Measurements from ENCODE around the gene SLC23A1. TPM values are rescaled to one million over a fixed set of nuclear protein-coding genes. Genes with fewer than 3 reads are reported as not detected.
A peak's percentile ranks its signal among the peaks of the same experiment; 100 is the strongest.

SLC23A1 gene
- total and polyA plus RNA-seq, 2 donors (not counting 1 experiment from before 2014, with no cell fraction given) = 5.8 to 9.6 TPM

GRCh38 chr5:139406963-139407362, 23.9 kb upstream of the SLC23A1 start:
- peak overlapping the region; percentile 8 for H2AFZ ChIP-seq (ENCODE audit: insufficient read depth, low read depth, low read length, poor library complexity, severe bottlenecking)
- peak overlapping the region; percentile 64 for H3K27ac Mint-ChIP-seq

GRCh38 chr5:139404484-139404840, 21.4 kb upstream of the SLC23A1 start:
- no peaks in the 10 kb centered on the region for H3K9me3 Mint-ChIP-seq (ENCODE audit: insufficient read depth)
- H3K9me3 ChIP-seq (ENCODE audit: control extremely low read depth in 1 of 3, control insufficient read depth in 2 of 3, insufficient read depth in 1 of 3, low read length in 2 of 3) = no peaks in the 10 kb centered on the region
- DNase-seq = no peak
- H3K4me3 Mint-ChIP-seq = peak overlapping the region; percentile 95
- no peaks in the 10 kb centered on the region for H3K27me3 ChIP-seq (replicated peaks in 1 of 4; ENCODE audit: control extremely low read depth in 1 of 4, control insufficient read depth in 3 of 4, insufficient read depth in 4 of 4, low read length in 3 of 4)
- intact Hi-C loops (cut with micrococcal nuclease) = loop anchor here (1.0 to 10.0 kb wide), 10 partner anchors 10 to 940 kb away; partner anchors contain the start of genes DNAJC18, EGR1, MATR3 and MZB1
- no peak for ATAC-seq (ENCODE audit: low read depth)
- peak overlapping the region; percentile 74 for H3K4me2 ChIP-seq (replicated peaks; ENCODE audit: low read depth, low read length, poor library complexity, severe bottlenecking)
- ChIA-PET POLR2A (interaction anchor here (0.5 to 2.0 kb wide), 8 partner anchors 15 to 246 kb away, joined by 3 to 8 read pairs (median 4); partner anchors contain the start of genes CXXC5, DNAJC18, MATR3 and MZB1), CTCF (interaction anchor here (1.0 to 2.9 kb wide), 8 partner anchors 10 to 116 kb away, joined by 3 to 9 read pairs (median 6); partner anchors contain the start of genes DNAJC18, PAIP2 and PROB1)
- H3K4me1 ChIP-seq (ENCODE audit: control insufficient read depth in 2 of 2, insufficient read depth in 2 of 2, low read length in 2 of 2) = peaks cover 33 to 41% of the 10 kb centered on the region in 2 donors
- H3K27ac ChIP-seq (ENCODE audit: low read length in 2 of 2) = peak overlapping the region; percentile 85 to 86
- H3K4me1 Mint-ChIP-seq = peaks cover 43% of the 10 kb centered on the region
- H2AFZ ChIP-seq (ENCODE audit: insufficient read depth, low read depth, low read length, poor library complexity, severe bottlenecking) = peak overlapping the region; percentile 75
- H3K9ac ChIP-seq (ENCODE audit: low read length) = peak overlapping the region; percentile 38
- H3K27me3 Mint-ChIP-seq = no peaks in the 10 kb centered on the region
- peak overlapping the region; percentile 50 to 73 (median 68) for H3K4me3 ChIP-seq (ENCODE audit: control extremely low read depth in 1 of 5, extremely low read depth in 1 of 5, insufficient read depth in 1 of 5, low read depth in 2 of 5, low read length in 4 of 5)
- H4K20me1 ChIP-seq (ENCODE audit: control insufficient read depth, insufficient read depth, low read length, poor library complexity, severe bottlenecking) = no peaks in the 10 kb centered on the region
- peaks cover 8% of the 10 kb centered on the region for H3K79me2 ChIP-seq (ENCODE audit: control insufficient read depth, insufficient read depth, low read length)
- 90% methylated on average over 2 of the region's 5 CpGs for WGBS (ENCODE audit: insufficient coverage)
- no peaks in the 10 kb centered on the region for H3K36me3 ChIP-seq (replicated peaks in 1 of 2; ENCODE audit: control extremely low read depth in 1 of 2, control insufficient read depth in 1 of 2, extremely low read depth in 1 of 2, insufficient read depth in 2 of 2, low read length in 1 of 2)
- TF ChIP-seq, protein P1, sequence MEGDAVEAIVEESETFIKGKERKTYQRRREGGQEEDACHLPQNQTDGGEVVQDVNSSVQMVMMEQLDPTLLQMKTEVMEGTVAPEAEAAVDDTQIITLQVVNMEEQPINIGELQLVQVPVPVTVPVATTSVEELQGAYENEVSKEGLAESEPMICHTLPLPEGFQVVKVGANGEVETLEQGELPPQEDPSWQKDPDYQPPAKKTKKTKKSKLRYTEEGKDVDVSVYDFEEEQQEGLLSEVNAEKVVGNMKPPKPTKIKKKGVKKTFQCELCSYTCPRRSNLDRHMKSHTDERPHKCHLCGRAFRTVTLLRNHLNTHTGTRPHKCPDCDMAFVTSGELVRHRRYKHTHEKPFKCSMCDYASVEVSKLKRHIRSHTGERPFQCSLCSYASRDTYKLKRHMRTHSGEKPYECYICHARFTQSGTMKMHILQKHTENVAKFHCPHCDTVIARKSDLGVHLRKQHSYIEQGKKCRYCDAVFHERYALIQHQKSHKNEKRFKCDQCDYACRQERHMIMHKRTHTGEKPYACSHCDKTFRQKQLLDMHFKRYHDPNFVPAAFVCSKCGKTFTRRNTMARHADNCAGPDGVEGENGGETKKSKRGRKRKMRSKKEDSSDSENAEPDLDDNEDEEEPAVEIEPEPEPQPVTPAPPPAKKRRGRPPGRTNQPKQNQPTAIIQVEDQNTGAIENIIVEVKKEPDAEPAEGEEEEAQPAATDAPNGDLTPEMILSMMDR (IDR thresholded peaks at IDR 0.05) = no peak
- TF ChIP-seq EZH2 (IDR thresholded peaks at IDR 0.05; ENCODE audit: borderline replicate concordance, insufficient read depth, low read depth, low read length, poor library complexity, severe bottlenecking) = no peak
- H3K27ac Mint-ChIP-seq = peak overlapping the region; percentile 97

More at GRCh38 chr5:139406963-139407362, 23.9 kb upstream of the SLC23A1 start:
- H3K36me3 ChIP-seq (replicated peaks in 1 of 2; ENCODE audit: control extremely low read depth in 1 of 2, control insufficient read depth in 1 of 2, extremely low read depth in 1 of 2, insufficient read depth in 2 of 2, low read length in 1 of 2) = no peaks in the 10 kb centered on the region
- no peaks in the 10 kb centered on the region for H3K27me3 ChIP-seq (replicated peaks in 1 of 4; ENCODE audit: control extremely low read depth in 1 of 4, control insufficient read depth in 3 of 4, insufficient read depth in 4 of 4, low read length in 3 of 4)
- 100% methylated on average over 2 of the region's 2 CpGs for WGBS (ENCODE audit: insufficient coverage)
- Mint-ChIP-seq H3K4me3 (no peak overlapping the region), H3K4me1 (peaks cover 45% of the 10 kb centered on the region), H3K27me3 (no peaks in the 10 kb centered on the region), H3K9me3 (ENCODE audit: insufficient read depth) (no peaks in the 10 kb centered on the region)
- intact Hi-C loops (cut with micrococcal nuclease) = loop anchor here (5.0 to 10.0 kb wide), 4 partner anchors 110 to 942 kb away; partner anchors contain the start of gene EGR1
- peak overlapping the region; percentile 50 to 78 for H3K27ac ChIP-seq (ENCODE audit: low read length in 2 of 2)
- H3K9me3 ChIP-seq (ENCODE audit: control extremely low read depth in 1 of 3, control insufficient read depth in 2 of 3, insufficient read depth in 1 of 3, low read length in 2 of 3) = no peaks in the 10 kb centered on the region
- H3K9ac ChIP-seq (ENCODE audit: low read length) = peak overlapping the region; percentile 26
- H3K4me3 ChIP-seq (ENCODE audit: control extremely low read depth in 1 of 5, extremely low read depth in 1 of 5, insufficient read depth in 1 of 5, low read depth in 2 of 5, low read length in 4 of 5) = no peak overlapping the region
- H3K4me2 ChIP-seq (replicated peaks; ENCODE audit: low read depth, low read length, poor library complexity, severe bottlenecking) = peak overlapping the region; percentile 60
- peaks cover 8% of the 10 kb centered on the region for H3K79me2 ChIP-seq (ENCODE audit: control insufficient read depth, insufficient read depth, low read length)
- no peak for ATAC-seq (ENCODE audit: low read depth)
- TF ChIP-seq, protein P1 (IDR thresholded peaks at IDR 0.05) = no peak
- TF ChIP-seq EZH2 (IDR thresholded peaks at IDR 0.05; ENCODE audit: borderline replicate concordance, insufficient read depth, low read depth, low read length, poor library complexity, severe bottlenecking) = no peak
- H3K4me1 ChIP-seq (ENCODE audit: control insufficient read depth in 2 of 2, insufficient read depth in 2 of 2, low read length in 2 of 2) = peaks cover 33 to 41% of the 10 kb centered on the region in 2 donors
- ChIA-PET POLR2A (interaction anchor here (1.0 to 1.6 kb wide), 2 partner anchors 14 to 32 kb away, joined by 3 to 6 read pairs; partner anchors contain the start of gene DNAJC18), CTCF (interaction anchor here (0.6 to 7.3 kb wide), 7 partner anchors 11 to 111 kb away, joined by 3 to 43 read pairs (median 5); partner anchors contain the start of gene PAIP2)
- H4K20me1 ChIP-seq (ENCODE audit: control insufficient read depth, insufficient read depth, low read length, poor library complexity, severe bottlenecking) = no peaks in the 10 kb centered on the region
- DNase-seq = no peak
